RWPE1 (cell line): ENCODE results near the gene NDUFS7.

Source experiments
- CTCF ChIA-PET: fragments of 350-600 bp; sonication (Branson Sonifier 250); formaldehyde crosslinking; extraction: SDS; loops from one replicate; lab custom pipeline; 2021; lab: Yijun Ruan, JAX
- POLR2A ChIA-PET: fragments of 400-600 bp; formaldehyde crosslinking; extraction: SDS; loops from one replicate; lab custom pipeline; 2020; ENCODE audit warnings: antibody characterized with exemption; ENCODE audit not compliant: low non-redundant PET; lab: Yijun Ruan, JAX
- DNase-seq: peaks from one replicate; pipeline ENCODE4 v3.0.0; 2012; ENCODE audit warnings: low spot score
- H3K27ac ChIP-seq: fragments of 450-650 bp; 2 replicates; pipeline ENCODE4 v1.5.1; 2017
- CTCF ChIP-seq: fragments of 450-650 bp; conservative IDR thresholded peaks from 2 replicates; pipeline ENCODE4 v1.5.1; 2017; ENCODE audit warnings: low read depth, mild to moderate bottlenecking

Gene NDUFS7

DNA sequence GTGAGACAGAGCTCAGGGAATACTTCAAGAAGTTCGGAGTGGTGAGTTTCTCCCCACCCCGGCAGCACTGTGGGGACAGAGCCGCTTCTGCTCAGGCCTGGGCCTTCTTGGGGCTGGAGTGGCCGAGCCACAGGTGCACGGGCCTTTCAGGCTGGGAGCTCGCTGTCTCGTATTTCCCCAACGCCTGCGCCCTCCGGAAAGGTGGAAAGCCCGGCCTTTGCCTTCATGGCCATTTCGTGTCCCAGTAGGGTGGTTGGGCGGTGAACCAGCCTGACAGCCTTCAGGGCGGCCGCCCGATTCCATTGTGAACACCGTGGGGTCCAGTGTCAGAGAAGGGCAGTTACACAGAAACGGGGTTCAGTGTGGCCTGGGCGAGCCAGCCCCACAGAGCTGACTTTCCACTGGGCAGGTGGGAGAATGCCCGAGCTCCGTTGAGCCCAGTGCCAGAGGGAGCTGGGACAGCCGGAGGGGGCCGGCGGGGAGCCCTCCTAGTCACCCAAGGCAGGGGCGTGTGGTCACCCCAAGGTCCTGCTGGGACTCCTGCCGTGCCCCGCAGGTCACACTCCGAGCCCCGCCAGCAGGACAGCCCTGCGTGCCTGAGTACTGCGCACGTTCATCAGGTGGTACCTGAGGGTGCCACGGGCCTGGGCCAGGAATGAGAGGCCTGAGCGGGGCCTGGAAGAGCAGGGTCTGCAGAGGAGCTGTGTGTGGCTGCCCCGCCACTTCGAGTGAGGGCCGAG lies 37.7 kb downstream of the NDUFS7 start:
- H3K27ac ChIP-seq = peak overlapping the region; percentile 72
- CTCF ChIA-PET = interaction anchor here (1.1 kb wide), 1 partner anchor 16 kb away, joined by 3 read pairs; no protein-coding TSS in a partner anchor
- no peak for DNase-seq
- TF ChIP-seq CTCF = no peak
- POLR2A ChIA-PET = no interaction called here

DNA sequence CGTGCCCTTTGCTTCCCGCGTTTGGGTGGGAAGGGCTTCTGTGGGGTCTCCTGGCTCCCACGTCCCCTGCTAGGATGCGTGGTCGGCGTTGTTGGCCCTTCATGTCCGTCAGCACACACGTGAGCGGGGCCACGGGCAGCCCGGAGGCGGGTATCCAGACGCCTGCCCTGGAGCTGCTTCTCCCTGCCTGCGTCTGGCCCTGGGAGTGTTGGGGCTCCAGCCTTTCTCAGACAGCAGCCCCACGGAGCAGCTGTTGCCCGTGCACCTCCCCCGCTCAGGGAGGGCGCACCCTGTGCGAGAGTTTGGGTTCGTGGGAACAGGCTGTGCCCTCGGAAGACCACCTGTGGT lies 38.2 kb downstream of the NDUFS7 start:
- no peak for DNase-seq
- ChIA-PET POLR2A (no interaction called here), CTCF (no interaction called here)
- no peak for TF ChIP-seq CTCF
- peak overlapping the region; percentile 72 for H3K27ac ChIP-seq

GRCh38 chr19:1422360-1422759 lies 38.7 kb downstream of the NDUFS7 start:
- TF ChIP-seq CTCF = no peak
- ChIA-PET POLR2A (no interaction called here), CTCF (no interaction called here)
- DNase-seq = no peak
- peak overlapping the region; percentile 72 for H3K27ac ChIP-seq

DNA sequence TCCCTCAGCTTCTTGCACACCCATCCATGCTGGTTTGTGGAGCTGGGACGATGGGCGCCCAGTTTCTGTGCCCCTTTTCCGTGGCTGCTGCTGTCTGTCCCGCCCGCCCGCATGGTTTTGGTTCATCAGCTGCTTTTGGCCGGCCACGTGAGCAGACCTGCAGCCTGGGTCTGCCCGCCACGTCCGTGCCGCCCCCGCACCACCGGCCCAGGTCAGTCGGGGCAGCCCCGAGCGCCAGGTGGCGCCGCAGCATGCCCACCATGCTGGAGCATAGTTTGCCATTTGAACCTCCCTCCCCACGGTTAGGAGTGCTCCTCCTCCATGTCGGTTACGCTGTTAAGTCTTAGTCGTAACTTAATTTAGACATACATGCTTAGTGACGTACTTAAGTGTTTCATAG lies 39.2 kb downstream of the NDUFS7 start:
- ChIA-PET CTCF (no interaction called here), POLR2A (interaction anchor here (0.5 kb wide), 1 partner anchor 13 kb away, joined by 4 read pairs; no protein-coding TSS in a partner anchor)
- H3K27ac ChIP-seq = peak overlapping the region; percentile 72
- DNase-seq = no peak
- no peak for TF ChIP-seq CTCF

GRCh38 chr19:1423436-1424191 lies 39.9 kb downstream of the NDUFS7 start:
- TF ChIP-seq CTCF = no peak
- POLR2A ChIA-PET = interaction anchor here (0.5 kb wide), 1 partner anchor 12 kb away, joined by 4 read pairs; no protein-coding TSS in a partner anchor
- DNase-seq = no peak
- peak overlapping the region; percentile 72 for H3K27ac ChIP-seq
- CTCF ChIA-PET = no interaction called here

DNA sequence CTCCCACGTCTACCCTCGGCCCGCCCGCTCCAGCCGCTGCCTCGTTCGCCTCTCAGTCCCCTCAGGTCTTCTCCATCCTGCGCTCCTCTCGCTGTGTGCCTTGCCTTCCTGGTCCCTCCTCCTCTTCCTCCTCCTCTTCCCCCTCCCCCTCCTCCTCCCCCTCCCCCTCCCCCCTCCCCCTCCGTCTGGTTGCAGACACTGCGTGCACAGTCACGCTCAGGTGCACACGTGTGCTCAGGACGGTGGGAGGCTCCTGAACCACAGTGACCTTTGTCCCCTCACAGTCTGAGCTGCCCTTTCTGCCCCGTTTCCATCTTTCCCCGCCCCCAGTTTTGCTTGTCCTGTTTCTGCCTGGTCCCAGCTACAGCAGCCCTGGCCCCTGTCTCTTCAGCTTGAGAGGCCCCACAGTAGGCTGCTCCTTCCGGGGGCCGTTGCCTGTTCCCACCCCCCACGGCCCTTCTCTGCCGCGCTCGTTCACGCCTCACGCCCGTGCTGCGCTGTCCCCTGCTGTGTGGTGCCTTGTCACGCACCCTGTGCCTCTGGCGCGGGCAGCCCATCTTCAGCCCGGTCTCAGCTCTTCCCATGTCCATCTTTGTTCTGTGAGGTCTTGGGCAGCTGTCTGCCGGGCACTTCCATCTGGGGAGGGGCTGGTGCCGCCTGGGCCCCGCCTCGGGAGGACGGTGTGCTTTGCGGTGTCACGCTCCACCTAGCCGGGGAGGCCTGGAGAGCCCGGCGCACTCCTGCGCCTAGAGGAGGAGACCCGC lies 40.7 kb downstream of the NDUFS7 start:
- CTCF ChIA-PET = no interaction called here
- no peak for DNase-seq
- POLR2A ChIA-PET = no interaction called here
- H3K27ac ChIP-seq = peak overlapping the region; percentile 72
- TF ChIP-seq CTCF = no peak
